Measurements from ENCODE around the gene SGIP1. TPM values are rescaled to one million over a fixed set of nuclear protein-coding genes. Genes with fewer than 3 reads are reported as not detected.

Gene SGIP1
- total RNA-seq, 1 experiment from 2014 or later: not detected

DNA sequence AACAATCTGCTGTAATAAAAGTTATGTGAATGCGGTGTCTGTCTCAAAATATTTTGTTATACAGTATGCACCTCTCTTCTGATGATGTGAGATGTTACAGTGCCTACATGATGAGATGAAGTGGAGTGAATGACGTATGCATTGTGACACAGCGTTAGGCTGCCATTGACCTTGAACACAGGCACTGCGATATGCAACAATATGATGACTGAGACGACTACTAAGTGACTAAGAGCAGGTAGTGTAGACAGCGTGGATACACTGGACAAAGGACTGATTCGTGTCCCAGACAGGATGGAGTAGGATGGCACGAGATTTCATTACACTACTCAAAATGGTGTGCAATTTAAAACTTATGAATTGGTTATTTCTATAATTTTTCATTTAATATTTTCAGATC is 8.4 kb downstream of the SGIP1 start:
- DNase-seq: no peak
- Mint-ChIP-seq H3K9me3 (ENCODE audit: low read depth, unreplicated experiment) (no peaks in the 10 kb centered on the region), H3K4me3 (ENCODE audit: low read depth, unreplicated experiment) (no peak overlapping the region), H3K4me1 (ENCODE audit: low read depth, unreplicated experiment) (peaks cover 55% of the 10 kb centered on the region), H3K27ac (ENCODE audit: unreplicated experiment) (peak overlapping the region; percentile 24), H3K36me3 (ENCODE audit: insufficient read depth, unreplicated experiment) (peaks cover 9% of the 10 kb centered on the region), H3K27me3 (ENCODE audit: unreplicated experiment) (no peaks in the 10 kb centered on the region)
- no TSS peak for BruUV-seq (replicated peaks)
- intact Hi-C loops (cut with micrococcal nuclease; ENCODE audit: unreplicated experiment): no loop called here
- CTCF ChIA-PET: no interaction called here
- TF ChIP-seq, protein P1, sequence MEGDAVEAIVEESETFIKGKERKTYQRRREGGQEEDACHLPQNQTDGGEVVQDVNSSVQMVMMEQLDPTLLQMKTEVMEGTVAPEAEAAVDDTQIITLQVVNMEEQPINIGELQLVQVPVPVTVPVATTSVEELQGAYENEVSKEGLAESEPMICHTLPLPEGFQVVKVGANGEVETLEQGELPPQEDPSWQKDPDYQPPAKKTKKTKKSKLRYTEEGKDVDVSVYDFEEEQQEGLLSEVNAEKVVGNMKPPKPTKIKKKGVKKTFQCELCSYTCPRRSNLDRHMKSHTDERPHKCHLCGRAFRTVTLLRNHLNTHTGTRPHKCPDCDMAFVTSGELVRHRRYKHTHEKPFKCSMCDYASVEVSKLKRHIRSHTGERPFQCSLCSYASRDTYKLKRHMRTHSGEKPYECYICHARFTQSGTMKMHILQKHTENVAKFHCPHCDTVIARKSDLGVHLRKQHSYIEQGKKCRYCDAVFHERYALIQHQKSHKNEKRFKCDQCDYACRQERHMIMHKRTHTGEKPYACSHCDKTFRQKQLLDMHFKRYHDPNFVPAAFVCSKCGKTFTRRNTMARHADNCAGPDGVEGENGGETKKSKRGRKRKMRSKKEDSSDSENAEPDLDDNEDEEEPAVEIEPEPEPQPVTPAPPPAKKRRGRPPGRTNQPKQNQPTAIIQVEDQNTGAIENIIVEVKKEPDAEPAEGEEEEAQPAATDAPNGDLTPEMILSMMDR (IDR thresholded peaks at IDR 0.05; ENCODE audit: unreplicated experiment): no peak

DNA sequence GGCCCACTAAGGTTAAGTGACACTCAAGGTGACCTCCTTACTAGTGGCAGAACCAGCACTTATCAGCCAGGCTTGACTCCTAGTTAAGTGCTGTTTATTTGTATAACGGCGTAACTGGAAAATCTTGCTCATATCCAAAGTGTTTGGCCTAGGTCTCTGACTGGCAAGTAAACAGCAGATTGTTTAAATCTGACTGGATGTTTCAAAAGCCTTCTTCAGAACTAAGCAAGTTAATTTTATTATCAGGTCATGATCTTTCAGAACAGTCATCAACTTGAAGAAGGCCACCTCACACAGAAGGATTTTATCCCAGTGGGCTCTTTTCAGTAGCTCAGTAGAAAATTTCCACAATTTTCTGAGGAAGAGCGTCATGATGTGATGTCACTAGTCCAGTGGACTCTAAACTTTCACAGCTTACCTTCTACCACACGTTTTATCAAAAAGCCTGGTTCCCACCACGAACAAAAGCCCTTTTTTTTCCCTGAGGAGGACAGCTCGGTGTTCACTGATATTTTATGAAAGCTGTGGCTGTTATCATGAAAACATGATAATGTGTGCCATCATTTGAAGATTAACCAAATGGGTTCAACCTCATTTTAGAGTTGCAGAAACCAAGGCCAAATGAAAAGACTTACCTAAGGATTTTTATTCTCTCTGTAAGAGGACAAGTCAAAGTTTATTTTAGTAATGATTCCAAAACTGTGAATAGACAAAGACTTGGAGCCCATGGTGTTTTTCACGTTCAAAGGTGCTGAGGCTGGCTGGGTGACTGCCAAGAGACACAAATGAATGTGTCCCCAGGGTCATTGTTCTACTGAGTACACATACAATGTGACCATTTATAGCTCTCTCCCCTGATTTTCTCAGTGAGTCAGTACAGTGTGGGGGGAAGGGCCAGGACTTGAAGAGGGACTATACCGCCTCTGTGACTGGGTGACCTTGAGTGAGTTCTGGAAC is 9.1 kb downstream of the SGIP1 start:
- no peak overlapping the region for H3K4me3 Mint-ChIP-seq (ENCODE audit: low read depth, unreplicated experiment)
- intact Hi-C loops (cut with micrococcal nuclease; ENCODE audit: unreplicated experiment): no loop called here
- BruUV-seq (replicated peaks): no TSS peak
- TF ChIP-seq, protein P1 (IDR thresholded peaks at IDR 0.05; ENCODE audit: unreplicated experiment): no peak
- peaks cover 55% of the 10 kb centered on the region for H3K4me1 Mint-ChIP-seq (ENCODE audit: low read depth, unreplicated experiment)
- H3K27me3 Mint-ChIP-seq (ENCODE audit: unreplicated experiment): no peaks in the 10 kb centered on the region
- peak; percentile 82 for DNase-seq
- H3K36me3 Mint-ChIP-seq (ENCODE audit: insufficient read depth, unreplicated experiment): peaks cover 9% of the 10 kb centered on the region
- peak overlapping the region; percentile 24 for H3K27ac Mint-ChIP-seq (ENCODE audit: unreplicated experiment)
- peaks cover 5% of the 10 kb centered on the region for H3K9me3 Mint-ChIP-seq (ENCODE audit: low read depth, unreplicated experiment)
- CTCF ChIA-PET: interaction anchor here (0.6 to 1.1 kb wide), 2 partner anchors 9 kb away, joined by 4 to 5 read pairs; partner anchors contain the start of gene SGIP1

DNA sequence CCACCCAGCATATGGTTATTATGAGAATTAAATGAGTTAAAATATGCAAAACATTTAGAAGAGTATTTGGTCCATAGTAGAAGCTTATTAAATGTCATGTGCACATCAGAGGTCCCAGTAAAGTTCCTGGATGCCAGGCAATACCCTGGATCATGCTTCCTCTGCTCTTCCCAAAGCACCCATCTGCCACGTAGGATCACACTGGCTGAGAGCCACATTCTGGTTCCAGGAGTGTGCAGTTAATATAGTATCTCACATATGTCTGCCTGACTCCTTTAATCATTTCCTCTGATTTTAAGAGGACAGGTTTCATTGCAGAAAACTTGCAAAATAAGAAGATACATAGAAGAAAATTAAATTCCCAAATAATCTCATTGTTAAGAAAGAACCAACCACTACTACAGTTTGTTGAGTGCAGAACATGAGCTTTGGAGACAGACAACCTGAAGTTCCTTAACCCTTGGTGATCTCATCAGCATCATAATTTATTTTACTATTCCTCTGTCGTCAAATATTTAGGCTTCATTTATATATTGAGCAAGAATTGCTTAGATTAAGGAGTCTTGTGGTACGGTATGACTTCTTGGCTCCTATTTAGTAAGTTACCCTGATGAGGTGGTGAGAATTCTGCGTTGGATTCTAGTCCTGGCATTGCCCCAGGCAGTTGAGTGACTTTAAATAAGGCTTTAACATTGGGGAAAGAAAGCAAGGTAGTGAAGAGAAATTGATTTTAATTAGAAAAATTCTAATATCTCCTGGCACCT is 12.3 kb downstream of the SGIP1 start:
- no TSS peak for BruUV-seq (replicated peaks)
- intact Hi-C loops (cut with micrococcal nuclease; ENCODE audit: unreplicated experiment): no loop called here
- DNase-seq: no peak
- no peak overlapping the region for H3K27ac Mint-ChIP-seq (ENCODE audit: unreplicated experiment)
- TF ChIP-seq, protein P1 (IDR thresholded peaks at IDR 0.05; ENCODE audit: unreplicated experiment): no peak
- peaks cover 5% of the 10 kb centered on the region for H3K9me3 Mint-ChIP-seq (ENCODE audit: low read depth, unreplicated experiment)
- H3K4me3 Mint-ChIP-seq (ENCODE audit: low read depth, unreplicated experiment): no peak overlapping the region
- peaks cover 9% of the 10 kb centered on the region for H3K36me3 Mint-ChIP-seq (ENCODE audit: insufficient read depth, unreplicated experiment)
- H3K27me3 Mint-ChIP-seq (ENCODE audit: unreplicated experiment): no peaks in the 10 kb centered on the region
- H3K4me1 Mint-ChIP-seq (ENCODE audit: low read depth, unreplicated experiment): peaks cover 36% of the 10 kb centered on the region
- CTCF ChIA-PET: no interaction called here

DNA sequence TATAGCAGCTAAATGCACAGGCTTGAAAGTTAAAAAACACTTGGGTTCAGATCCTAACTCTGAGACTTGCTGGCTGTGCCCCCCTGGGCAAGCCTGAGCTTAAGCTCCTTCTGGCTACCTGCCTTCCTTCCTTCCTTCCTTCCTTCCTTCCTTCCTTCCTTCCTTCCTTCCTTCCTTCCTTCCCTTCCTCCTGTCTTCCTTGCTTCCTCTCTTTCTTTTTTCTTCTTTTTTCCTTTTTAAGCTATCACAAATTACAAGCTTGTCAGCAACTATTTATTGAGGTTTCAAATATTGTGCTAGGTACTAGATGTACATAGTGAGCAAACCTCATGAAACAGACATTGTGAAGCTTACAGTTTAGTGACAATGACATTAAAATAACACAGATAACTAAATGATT is 15.1 kb downstream of the SGIP1 start:
- Mint-ChIP-seq H3K27ac (ENCODE audit: unreplicated experiment) (no peak overlapping the region), H3K27me3 (ENCODE audit: unreplicated experiment) (no peaks in the 10 kb centered on the region), H3K9me3 (ENCODE audit: low read depth, unreplicated experiment) (peaks cover 5% of the 10 kb centered on the region), H3K4me1 (ENCODE audit: low read depth, unreplicated experiment) (peaks cover 14% of the 10 kb centered on the region), H3K4me3 (ENCODE audit: low read depth, unreplicated experiment) (no peak overlapping the region), H3K36me3 (ENCODE audit: insufficient read depth, unreplicated experiment) (no peaks in the 10 kb centered on the region)
- no TSS peak for BruUV-seq (replicated peaks)
- DNase-seq: no peak
- TF ChIP-seq, protein P1 (IDR thresholded peaks at IDR 0.05; ENCODE audit: unreplicated experiment): no peak
- intact Hi-C loops (cut with micrococcal nuclease; ENCODE audit: unreplicated experiment): no loop called here
- CTCF ChIA-PET: no interaction called here
